ENCODE measurements around the gene GMPR. TPM values are rescaled to one million over a fixed set of nuclear protein-coding genes. Genes with fewer than 3 reads are reported as not detected.

GMPR gene
- total and polyA plus RNA-seq, 2 donors (not counting 3 experiments of a cell fraction or from before 2014, with no cell fraction given), result 36.3 to 64.0 TPM

GRCh38 chr6:16230953-16231352 lies 7.4 kb upstream of the GMPR start:
- FAIRE-seq (no peak), DNase-seq (ENCODE audit: low read depth, low spot score) (no peak)
- dilution Hi-C loops (cut with MboI; ENCODE audit: extremely low pct_ligation_motif_present, low sequenced_read_pairs) (no loop called here), intact Hi-C loops (cut with micrococcal nuclease) (no loop called here)
- BruUV-seq (replicated peaks), result no TSS peak
- no peaks in the 10 kb centered on the region for H3K36me3 ChIP-seq (ENCODE audit: control insufficient read depth in 2 of 2, extremely low read depth in 1 of 2, insufficient read depth in 2 of 2, low read length in 2 of 2)
- H4K20me1 ChIP-seq (replicated peaks; ENCODE audit: control insufficient read depth, extremely low read depth, insufficient read depth, low read length), result no peaks in the 10 kb centered on the region
- peaks cover 8% of the 10 kb centered on the region for H3K4me1 ChIP-seq (ENCODE audit: control insufficient read depth, extremely low read depth, insufficient read depth, low read length)
- H3K4me2 ChIP-seq (ENCODE audit: insufficient read depth, low read length), result no peak overlapping the region
- ChIA-PET POLR2A (no interaction called here), CTCF (interaction anchor here (2.9 kb wide), 1 partner anchor 8 kb away, joined by 12 read pairs; the partner anchor contains the start of gene GMPR)
- H3K9ac ChIP-seq (replicated peaks; ENCODE audit: extremely low read depth, insufficient read depth, low read length), result no peak overlapping the region
- H3K27ac ChIP-seq (ENCODE audit: insufficient read depth, low read depth, low read length), result no peak overlapping the region
- H3K79me2 ChIP-seq (ENCODE audit: control insufficient read depth, insufficient read depth, low read length), result no peaks in the 10 kb centered on the region
- no peak for TF ChIP-seq EZH2 (IDR thresholded peaks at IDR 0.05; ENCODE audit: borderline replicate concordance, low read depth, low read length, severe bottlenecking)
- no peak overlapping the region for H2AFZ ChIP-seq (ENCODE audit: low read depth, low read length)
- no peak overlapping the region for H3K4me3 ChIP-seq (replicated peaks in 1 of 3; ENCODE audit: insufficient read depth in 1 of 3, low read depth in 1 of 3, low read length in 3 of 3)
- H3K27me3 ChIP-seq (ENCODE audit: control insufficient read depth in 2 of 2, insufficient read depth in 2 of 2, low read length in 2 of 2), result peaks cover 0 to 3% of the 10 kb centered on the region in 2 experiments
- H3K9me3 ChIP-seq (replicated peaks; ENCODE audit: control insufficient read depth, insufficient read depth, low read length), result no peaks in the 10 kb centered on the region
- H3K9me1 ChIP-seq (replicated peaks; ENCODE audit: control insufficient read depth, extremely low read depth, insufficient read depth, low read length), result no peaks in the 10 kb centered on the region

- Histone ChIP-seq H3K27ac (ENCODE audit: insufficient read depth, low read depth, low read length) (no peak overlapping the region), H4K20me1 (replicated peaks; ENCODE audit: control insufficient read depth, extremely low read depth, insufficient read depth, low read length) (no peaks in the 10 kb centered on the region), H3K9me1 (replicated peaks; ENCODE audit: control insufficient read depth, extremely low read depth, insufficient read depth, low read length) (no peaks in the 10 kb centered on the region), H3K27me3 (ENCODE audit: control insufficient read depth in 2 of 2, insufficient read depth in 2 of 2, low read length in 2 of 2) (peaks cover 0 to 3% of the 10 kb centered on the region in 2 experiments), H3K4me2 (ENCODE audit: insufficient read depth, low read length) (no peak overlapping the region), H2AFZ (ENCODE audit: low read depth, low read length) (no peak overlapping the region), H3K9me3 (replicated peaks; ENCODE audit: control insufficient read depth, insufficient read depth, low read length) (no peaks in the 10 kb centered on the region), H3K79me2 (ENCODE audit: control insufficient read depth, insufficient read depth, low read length) (no peaks in the 10 kb centered on the region), H3K36me3 (ENCODE audit: control insufficient read depth in 2 of 2, extremely low read depth in 1 of 2, insufficient read depth in 2 of 2, low read length in 2 of 2) (no peaks in the 10 kb centered on the region), H3K9ac (replicated peaks; ENCODE audit: extremely low read depth, insufficient read depth, low read length) (no peak overlapping the region), H3K4me3 (replicated peaks in 1 of 3; ENCODE audit: insufficient read depth in 1 of 3, low read depth in 1 of 3, low read length in 3 of 3) (no peak overlapping the region), H3K4me1 (ENCODE audit: control insufficient read depth, extremely low read depth, insufficient read depth, low read length) (peaks cover 19% of the 10 kb centered on the region)
- DNase-seq (ENCODE audit: low read depth, low spot score), result no peak
- intact Hi-C loops (cut with micrococcal nuclease) (no loop called here), dilution Hi-C loops (cut with MboI; ENCODE audit: extremely low pct_ligation_motif_present, low sequenced_read_pairs) (no loop called here)
- ChIA-PET POLR2A (no interaction called here), CTCF (interaction anchor here (0.7 kb wide), 1 partner anchor 11 kb away, joined by 4 read pairs; no protein-coding TSS in a partner anchor)
- no peak for TF ChIP-seq POLR2A (IDR thresholded peaks at IDR 0.05; ENCODE audit: low read depth, low read length)
- TF ChIP-seq JUN (IDR thresholded peaks at IDR 0.05; ENCODE audit: borderline replicate concordance, insufficient read depth, insufficient read length, low read depth), result no peak
- no peak for TF ChIP-seq GATA2 (IDR thresholded peaks at IDR 0.05; ENCODE audit: insufficient read depth, insufficient read length, low read depth, low read length)
- TF ChIP-seq FOS (IDR thresholded peaks at IDR 0.05; ENCODE audit: borderline replicate concordance, insufficient read depth, low read length), result no peak
- no peak for TF ChIP-seq MYC (IDR thresholded peaks at IDR 0.05; ENCODE audit: low read depth, low read length)
- TF ChIP-seq EZH2 (IDR thresholded peaks at IDR 0.05; ENCODE audit: borderline replicate concordance, low read depth, low read length, severe bottlenecking), result no peak
- no peak for TF ChIP-seq POLR2AphosphoS5 (IDR thresholded peaks at IDR 0.05; ENCODE audit: insufficient read depth, low read depth, low read length)
- TF ChIP-seq CTCF (IDR thresholded peaks at IDR 0.05; ENCODE audit: extremely low read depth in 1 of 2, insufficient read depth in 1 of 2, low read depth in 1 of 2, low read length in 2 of 2), result no peak
- FAIRE-seq, result peak; percentile 44
- BruUV-seq (replicated peaks), result no TSS peak
These were observed 6.3 kb upstream of the GMPR start for GRCh38 chr6:16232086-16232485.

All from endothelial cell of umbilical vein (primary cell).